K562 (cell line): ENCODE measurements around the gene SLMAP. TPM values are rescaled to one million over a fixed set of nuclear protein-coding genes. Genes with fewer than 3 reads are reported as not detected.

Experiments used
- ATAC-seq: fragments of 200-7000 bp; cut with Tn5 transposase; 3 replicates; pipeline ENCODE4 v1.9.1; 2020; ENCODE audit warnings: moderate library complexity
- BruUV-seq: library from RNA; stranded (reverse); fragments of 400-500 nt; replicated peaks from 2 replicates; lab custom pipeline; 2021; lab: Mats Ljungman, UMichigan
- CTCF ChIA-PET: fragments of 300-600 bp; formaldehyde crosslinking; extraction: SDS; loops from one replicate; lab custom pipeline; 2021; ENCODE audit warnings: low intra/inter-chr PET ratio; lab: Yijun Ruan, JAX
- POLR2A ChIA-PET: fragments of 300-600, 350-650 bp; sonication (Branson Sonifier 250); formaldehyde crosslinking; extraction: SDS; loops from one replicate; lab custom pipeline; 2021; ENCODE audit warnings: antibody characterized with exemption, inconsistent platforms; lab: Yijun Ruan, JAX
- DNase-seq, 4 experiments: peaks; one replicate each; pipeline versions ENCODE4 v3.0.0 to v3.0.0-alpha.2; 2011 to 2018; ENCODE audit warnings: low spot score in 3 of 4, mixed read lengths in 3 of 4; ENCODE audit errors: extremely low read depth in 1 of 4
- FAIRE-seq: peaks from 2 replicates; lab custom pipeline; 2011; peaks lifted over from hg19 to GRCh38; lab: Jason Lieb, UNC
- H2AFZ ChIP-seq: 2 replicates; pipeline ENCODE4 v1.6.0; 2011; ENCODE audit warnings: low read depth, low read length, control low read depth, inconsistent platforms
- H3K27ac ChIP-seq: fragments of 200-600 bp; 3 replicates; pipeline ENCODE4 v1.8.0; 2011; ENCODE audit warnings: low read depth, mild to moderate bottlenecking, control low read depth, inconsistent platforms, low read length, moderate library complexity, mixed read lengths; ENCODE audit errors: extremely low read depth
- H3K27me3 ChIP-seq, 2 experiments: fragments of 300-600 bp in 1 of 2; 2 replicates in 1 of 2; 3 replicates in 1 of 2; pipeline versions ENCODE4 v1.6.0 to v1.8.0; 2011; ENCODE audit warnings: inconsistent platforms in 2 of 2, low read length in 2 of 2, mild to moderate bottlenecking in 1 of 2, mixed read lengths in 1 of 2, moderate library complexity in 1 of 2; ENCODE audit not compliant: control insufficient read depth in 2 of 2, insufficient read depth in 2 of 2
- H3K36me3 ChIP-seq: fragments of 300-600 bp; 3 replicates; pipeline ENCODE4 v1.8.0; 2011; ENCODE audit warnings: mild to moderate bottlenecking, low read length, inconsistent platforms; ENCODE audit not compliant: control insufficient read depth, insufficient read depth
- H3K4me1 ChIP-seq, 2 experiments: fragments of 200-600 bp in 1 of 2; replicated peaks in 1 of 2; 2 replicates in 1 of 2; 3 replicates in 1 of 2; pipeline versions ENCODE4 v1.5.1 to v1.8.0; 2011; ENCODE audit warnings: inconsistent platforms in 2 of 2, low read length in 2 of 2, mild to moderate bottlenecking in 1 of 2, mixed read lengths in 1 of 2, moderate library complexity in 1 of 2; ENCODE audit not compliant: control insufficient read depth in 2 of 2, insufficient read depth in 2 of 2
- H3K4me2 ChIP-seq: 2 replicates; pipeline ENCODE4 v1.6.1; 2011; ENCODE audit warnings: low read length, control low read depth, inconsistent platforms, mixed read lengths; ENCODE audit not compliant: insufficient read depth
- H3K4me3 ChIP-seq: fragments of 200-600 bp; sonication (generic), shearing (Covaris generic); 2 replicates; pipeline ENCODE4 v1.5.1; 2016; ENCODE audit warnings: control low read depth, inconsistent platforms
- H3K79me2 ChIP-seq: fragments of 200-600 bp; 3 replicates; pipeline ENCODE4 v1.8.0; 2011; ENCODE audit warnings: low read length, inconsistent platforms; ENCODE audit not compliant: control insufficient read depth, insufficient read depth
- H3K9ac ChIP-seq, 2 experiments: 2 replicates each; pipeline versions ENCODE4 v1.6.0 to v1.6.1; 2011; ENCODE audit warnings: low read depth in 2 of 2, low read length in 2 of 2, control low read depth in 1 of 2, inconsistent platforms in 1 of 2, mild to moderate bottlenecking in 1 of 2, mixed read lengths in 1 of 2; ENCODE audit not compliant: insufficient read depth in 1 of 2
- H3K9me1 ChIP-seq: one replicate; pipeline ENCODE4 v1.6.0; 2011; ENCODE audit warnings: inconsistent platforms, mild to moderate bottlenecking, low read length, moderate library complexity; ENCODE audit not compliant: control insufficient read depth, insufficient read depth
- H3K9me3 ChIP-seq: replicated peaks from 2 replicates; pipeline ENCODE4 v1.5.1; 2011; ENCODE audit warnings: low read depth, low read length, inconsistent platforms; ENCODE audit not compliant: control insufficient read depth, insufficient read depth
- H4K20me1 ChIP-seq: replicated peaks from 2 replicates; pipeline ENCODE4 v1.6.1; 2011; ENCODE audit warnings: low read length, inconsistent platforms, mixed read lengths; ENCODE audit not compliant: control insufficient read depth, insufficient read depth
- CREBBP ChIP-seq: IDR thresholded peaks from one replicate; pipeline ENCODE4 v1.6.1; 2012; ENCODE audit warnings: low read depth, mild to moderate bottlenecking, control low read depth, inconsistent platforms, low read length
- GTF2A2 ChIP-seq: IDR thresholded peaks from 2 replicates; pipeline ENCODE4 v1.6.1; 2016; ENCODE audit warnings: mild to moderate bottlenecking, missing genetic modification characterization, missing compliant biosample characterization
- HDAC6 ChIP-seq: IDR thresholded peaks from 2 replicates; pipeline ENCODE4 v1.6.1; 2012; ENCODE audit warnings: low read depth, mild to moderate bottlenecking, control low read depth, inconsistent platforms, low read length, moderate library complexity
- HNRNPK ChIP-seq: fragments of 200-400 bp; formaldehyde crosslinking; IDR thresholded peaks from one replicate; pipeline ENCODE4 v1.6.1; 2018; ENCODE audit warnings: mild to moderate bottlenecking, low read depth, low read length; ENCODE audit not compliant: poor library complexity, severe bottlenecking
- MCM3 ChIP-seq: fragments of 450-650 bp; IDR thresholded peaks from 2 replicates; pipeline ENCODE4 v1.6.1; 2016
- NR2C2 ChIP-seq, 2 experiments: fragments of 200-800 bp in 1 of 2; sonication (Bioruptor generic) in 1 of 2; sonication (generic) in 1 of 2; formaldehyde crosslinking in 1 of 2; IDR thresholded peaks; 2 replicates each; pipeline versions ENCODE4 v1.6.1 to v1.8.0; 2016 to 2022; ENCODE audit warnings: mild to moderate bottlenecking in 1 of 2, missing compliant biosample characterization in 1 of 2, missing genetic modification characterization in 1 of 2, missing genetic modification reagents in 1 of 2
- NRF1 ChIP-seq, 2 experiments: fragments of 450-650 bp; IDR thresholded peaks in 1 of 2; conservative IDR thresholded peaks in 1 of 2; 2 replicates each; pipeline ENCODE4 v1.6.1; 2014; ENCODE audit warnings: mild to moderate bottlenecking in 2 of 2
- OTX1 ChIP-seq: fragments of 450-650 bp; formaldehyde crosslinking; IDR thresholded peaks from 2 replicates; pipeline ENCODE4 v1.4.0; 2022; ENCODE audit warnings: mild to moderate bottlenecking
- PCBP2 ChIP-seq: fragments of 200-400 bp; formaldehyde crosslinking; IDR thresholded peaks from 2 replicates; pipeline ENCODE4 v1.6.1; 2018; ENCODE audit warnings: low read length, low read depth, mild to moderate bottlenecking, moderate library complexity; ENCODE audit not compliant: poor library complexity, severe bottlenecking
- PHB2 ChIP-seq: fragments of 450-650 bp; IDR thresholded peaks from 2 replicates; pipeline ENCODE4 v1.6.1; 2017; ENCODE audit warnings: low read depth
- POLR2AphosphoS2 ChIP-seq: IDR thresholded peaks from 2 replicates; pipeline ENCODE4 v1.6.1; 2012; ENCODE audit warnings: low read length, improper control_type of control experiment
- SFPQ ChIP-seq: fragments of 200-400 bp; formaldehyde crosslinking; IDR thresholded peaks from 2 replicates; pipeline ENCODE4 v1.6.1; 2017; ENCODE audit warnings: mild to moderate bottlenecking, low read depth, low read length, moderate library complexity
- SMARCA5 ChIP-seq: fragments of 450-650 bp; IDR thresholded peaks from 2 replicates; pipeline ENCODE4 v1.6.1; 2016
- SRSF9 ChIP-seq: fragments of 200-400 bp; formaldehyde crosslinking; IDR thresholded peaks from 2 replicates; pipeline ENCODE4 v1.6.1; 2017; ENCODE audit warnings: low read depth, low read length, borderline replicate concordance
- TBL1XR1 ChIP-seq, 2 experiments: IDR thresholded peaks; 2 replicates each; pipeline ENCODE4 v1.6.1; 2012; ENCODE audit warnings: improper control_type of control experiment in 2 of 2, low read length in 2 of 2, mild to moderate bottlenecking in 1 of 2
- TEAD1 ChIP-seq, 2 experiments: fragments of 450-650 bp in 1 of 2; sonication (generic) in 1 of 2; formaldehyde crosslinking; IDR thresholded peaks; 2 replicates each; pipeline versions ENCODE4 v1.4.0 to v1.8.0; 2020 to 2022; ENCODE audit warnings: mild to moderate bottlenecking in 2 of 2, missing genetic modification reagents in 1 of 2
- ZBTB7A ChIP-seq: IDR thresholded peaks from 2 replicates; pipeline ENCODE4 v1.6.1; 2011; ENCODE audit warnings: low read depth, mild to moderate bottlenecking, low read length, moderate library complexity, borderline replicate concordance; ENCODE audit not compliant: control insufficient read depth
- ZNF184 ChIP-seq: sonication (generic); formaldehyde crosslinking; IDR thresholded peaks from 2 replicates; pipeline ENCODE4 v1.5.0; 2020; ENCODE audit warnings: missing genetic modification reagents
- ZNF445 ChIP-seq: fragments of 250-450 bp; sonication (Bioruptor Pico); IDR thresholded peaks from 2 replicates; pipeline ENCODE4 v1.4.0; 2020; ENCODE audit warnings: low read depth, mild to moderate bottlenecking, moderate library complexity
- ZNF639 ChIP-seq, 2 experiments: fragments of 200-800 bp in 1 of 2; sonication (Bioruptor generic) in 1 of 2; sonication (generic) in 1 of 2; formaldehyde crosslinking in 1 of 2; IDR thresholded peaks in 1 of 2; conservative IDR thresholded peaks in 1 of 2; 2 replicates each; pipeline versions ENCODE4 v1.5.0 to v1.6.1; 2016 to 2020; ENCODE audit warnings: missing compliant biosample characterization in 1 of 2, missing genetic modification characterization in 1 of 2, missing genetic modification reagents in 1 of 2
- in situ Hi-C: fragments of 300-500 bp; cut with MboI; formaldehyde crosslinking; loops from 4 replicates; pipeline ENCODE4 v1.15.0; 2018; ENCODE audit warnings: inconsistent platforms, mixed read lengths
- intact Hi-C: fragments of 100-400 bp; cut with micrococcal nuclease; formaldehyde crosslinking; loops from 2 replicates; pipeline ENCODE4 v1.14.2; 2022
- polyA plus RNA-seq, 8 experiments: library from polyadenylated mRNA; depleted of rRNA in 4 of 8; stranded (reverse) in 5 of 8; unstranded in 3 of 8; fragments of >200 nt; fragmentation: Nextera tagmentation in 2 of 8; fragmentation: Illumina TruSeq in 1 of 8; extraction: Ambion mirVana in 2 of 8; extraction: Trizol in 1 of 8; gene quantifications; 2 replicates each; pipeline versions ENCODE4 v1.2.1 to v1.2.3, GENCODE V29; 2011 to 2014; ENCODE audit warnings: inconsistent platforms in 1 of 8, missing spikeins in 1 of 8
- total RNA-seq, 7 experiments: library from RNA; depleted of rRNA in 6 of 7; stranded (reverse); fragments of >200 nt in 6 of 7; fragmentation: Illumina TruSeq in 2 of 7; extraction: Trizol in 2 of 7; gene quantifications; 2 replicates each; pipeline versions ENCODE4 v1.2.1 to v1.2.3, GENCODE V29; 2011 to 2021; ENCODE audit warnings: low replicate concordance in 1 of 7

Gene SLMAP
- total and polyA plus RNA-seq, 9 of the 15 experiments (the other 6 are each of a cell fraction or from before 2014, with no cell fraction given): 12.1 to 50.7 (median 28.3) TPM

GRCh38 chr3:57818772-57819171, 62.7 kb downstream of the SLMAP start:
- Histone ChIP-seq H3K9me1 (no peaks in the 10 kb centered on the region), H3K4me1 (peaks cover 0 to 8% of the 10 kb centered on the region in 2 experiments; a peak in 2 of 5 replicates), H3K79me2 (peaks cover 60% of the 10 kb centered on the region), H3K9me3 (no peaks in the 10 kb centered on the region), H3K4me2 (no peak overlapping the region), H3K4me3 (no peak overlapping the region), H3K27me3 (no peaks in the 10 kb centered on the region), H3K9ac (no peak overlapping the region), H3K27ac (no peak overlapping the region), H3K36me3 (no peaks in the 10 kb centered on the region), H2AFZ (no peak overlapping the region), H4K20me1 (0 out of 2 replicates have a peak, but pooled peaks cover 6% of the 10 kb centered on the region)
- ChIA-PET POLR2A (no interaction called here), CTCF (no interaction called here)
- DNase-seq: no peak
- intact Hi-C loops (no loop called here), in situ Hi-C loops (no loop called here)
- TF ChIP-seq HNRNPK: no peak
- no peak for TF ChIP-seq ZNF184
- TF ChIP-seq TBL1XR1 (IDR thresholded peaks at IDR 0.05; ENCODE audit: low read length in 2 of 2): no peak
- no peak for TF ChIP-seq TEAD1 (CRISPR knock-in tag; IDR thresholded peaks at IDR 0.05)
- no peak for TF ChIP-seq SFPQ
- TF ChIP-seq ZBTB7A: no peak
- TF ChIP-seq PHB2: no peak
- no peak for TF ChIP-seq SMARCA5
- TF ChIP-seq MCM3: no peak
- no peak for TF ChIP-seq POLR2AphosphoS2
- TF ChIP-seq OTX1 (CRISPR knock-in tag): no peak
- TF ChIP-seq SRSF9: no peak
- TF ChIP-seq PCBP2: no peak
- TF ChIP-seq NR2C2 (CRISPR knock-in tag; IDR thresholded peaks at IDR 0.05): no peak
- TF ChIP-seq NR2C2 (tag; IDR thresholded peaks at IDR 0.05): no peak
- no peak for TF ChIP-seq ZNF639 (CRISPR knock-in tag; conservative IDR thresholded peaks at IDR 0.05 in 1 of 2, IDR thresholded peaks at IDR 0.05 in 1 of 2)
- TF ChIP-seq NRF1 (conservative IDR thresholded peaks at IDR 0.05 in 1 of 2, IDR thresholded peaks at IDR 0.05 in 1 of 2): no peak
- TF ChIP-seq HDAC6: no peak
- no peak for TF ChIP-seq ZNF445
- TF ChIP-seq CREBBP: no peak
- TF ChIP-seq GTF2A2 (tag): no peak
- FAIRE-seq: no peak
- no peak for ATAC-seq
- no TSS peak for BruUV-seq
